ENCODE measurements around the gene LPIN2. TPM values are rescaled to one million over a fixed set of nuclear protein-coding genes. Genes with fewer than 3 reads are reported as not detected.

Gene LPIN2
- total RNA-seq, 1 experiment from 2014 or later: 10.7 TPM

GRCh38 chr18:2964361-2965010 lies 48.5 kb downstream of the LPIN2 start:
- POLR2A ChIA-PET: no interaction called here
- intact Hi-C loops (cut with micrococcal nuclease): no loop called here
- Histone ChIP-seq H3K9me3 (ENCODE audit: control insufficient read depth in 1 of 2, insufficient read depth in 1 of 2, low read depth in 1 of 2, low read length in 2 of 2) (no peaks in the 10 kb centered on the region), H2AFZ (ENCODE audit: low read depth, low read length, poor library complexity, severe bottlenecking) (no peak overlapping the region), H3K27ac (ENCODE audit: low read depth, low read length) (no peak overlapping the region), H3K9ac (ENCODE audit: low read length) (no peak overlapping the region), H4K20me1 (ENCODE audit: insufficient read depth) (no peaks in the 10 kb centered on the region), H3K4me1 (ENCODE audit: control insufficient read depth in 1 of 2, insufficient read depth in 2 of 2, low read length in 2 of 2) (no peaks in the 10 kb centered on the region), H3K4me2 (ENCODE audit: low read length) (no peak overlapping the region), H3K36me3 (ENCODE audit: control insufficient read depth in 1 of 2, insufficient read depth in 2 of 2, low read length in 2 of 2) (no peaks in the 10 kb centered on the region), H3K79me2 (ENCODE audit: insufficient read depth, low read length) (no peaks in the 10 kb centered on the region), H3K27me3 (ENCODE audit: insufficient read depth, low read length) (no peaks in the 10 kb centered on the region), H3K4me3 (replicated peaks in 1 of 2; ENCODE audit: low read depth in 1 of 2, low read length in 2 of 2) (no peak overlapping the region), H3K9me2 (ENCODE audit: insufficient read depth) (no peaks in the 10 kb centered on the region)
- CTCF ChIA-PET: interaction anchor here (0.8 kb wide), 1 partner anchor 20 kb away, joined by 3 read pairs; no protein-coding TSS in a partner anchor
- DNase-seq (ENCODE audit: low read depth, low spot score): no peak
- no TSS peak for BruUV-seq (replicated peaks)
- ATAC-seq: no peak
- TF ChIP-seq SRF (IDR thresholded peaks at IDR 0.05; ENCODE audit: low read depth): no peak
- no peak for TF ChIP-seq REST (IDR thresholded peaks at IDR 0.05; ENCODE audit: low read depth)
- no peak for TF ChIP-seq MAX (IDR thresholded peaks at IDR 0.05)
- no peak for TF ChIP-seq YY1 (IDR thresholded peaks at IDR 0.05; ENCODE audit: extremely low read depth, insufficient replicate concordance, low read depth, low read length)
- TF ChIP-seq POLR2AphosphoS5 (IDR thresholded peaks at IDR 0.05; ENCODE audit: low read depth, low read length): no peak
- TF ChIP-seq CTCF (IDR thresholded peaks at IDR 0.05 in 2 of 3, conservative IDR thresholded peaks at IDR 0.05 in 1 of 3; ENCODE audit: borderline replicate concordance in 1 of 3, insufficient read depth in 1 of 3, low read depth in 2 of 3, low read length in 2 of 3): no peak
- TF ChIP-seq POLR2A (IDR thresholded peaks at IDR 0.05; ENCODE audit: borderline replicate concordance, extremely low read depth, insufficient read depth, insufficient read length): no peak
- no peak for TF ChIP-seq CEBPB (IDR thresholded peaks at IDR 0.05; ENCODE audit: low read depth)
- TF ChIP-seq EZH2 (IDR thresholded peaks at IDR 0.05): no peak
- TF ChIP-seq ZFX (IDR thresholded peaks at IDR 0.05): no peak
- TF ChIP-seq CBX3 (IDR thresholded peaks at IDR 0.05; ENCODE audit: low read depth): no peak
- no peak for TF ChIP-seq SP1 (IDR thresholded peaks at IDR 0.05; ENCODE audit: low read depth)
- TF ChIP-seq EZH2phosphoT487 (IDR thresholded peaks at IDR 0.05; ENCODE audit: borderline replicate concordance): no peak
- TF ChIP-seq RAD21 (IDR thresholded peaks at IDR 0.05; ENCODE audit: low read depth): no peak
- no peak for TF ChIP-seq JUND (IDR thresholded peaks at IDR 0.05)
- no peak for TF ChIP-seq ZBTB33 (IDR thresholded peaks at IDR 0.05; ENCODE audit: extremely low read depth, insufficient replicate concordance, low read length)
- TF ChIP-seq FOSL1 (IDR thresholded peaks at IDR 0.05; ENCODE audit: low read depth): no peak
- TF ChIP-seq TCF7L2 (IDR thresholded peaks at IDR 0.05; ENCODE audit: borderline replicate concordance, extremely low read depth, insufficient read depth, insufficient read length): no peak
- TF ChIP-seq ELF1 (IDR thresholded peaks at IDR 0.05; ENCODE audit: borderline replicate concordance, low read depth): no peak
- TF ChIP-seq EGR1 (IDR thresholded peaks at IDR 0.05; ENCODE audit: low read depth): no peak
- RAD21 ChIA-PET (ENCODE audit: low non-redundant PET in 1 of 2, low total read pairs in 2 of 2, uncharacterized antibody in 2 of 2, unreplicated experiment in 2 of 2): no interaction called here
